ENCODE measurements around the gene CTNNBL1.

The CTNNBL1 gene

GRCh38 chr20:37821696-37822095, 127.9 kb downstream of the CTNNBL1 start:
- DNase-seq (ENCODE audit: low read depth): no peak

GRCh38 chr20:37822141-37822601, 128.3 kb downstream of the CTNNBL1 start:
- peak; percentile 92 for DNase-seq (ENCODE audit: low read depth)

GRCh38 chr20:37823296-37823980, 129.6 kb downstream of the CTNNBL1 start:
- DNase-seq (ENCODE audit: low read depth): no peak

GRCh38 chr20:37827605-37828004, 133.8 kb downstream of the CTNNBL1 start:
- no peak for DNase-seq (ENCODE audit: low read depth)

GRCh38 chr20:37828684-37829083, 134.9 kb downstream of the CTNNBL1 start:
- DNase-seq (ENCODE audit: low read depth): no peak

GRCh38 chr20:37829128-37829527, 135.3 kb downstream of the CTNNBL1 start:
- DNase-seq (ENCODE audit: low read depth): no peak

GRCh38 chr20:37833221-37833896, 139.5 kb downstream of the CTNNBL1 start:
- DNase-seq (ENCODE audit: low read depth): no peak

GRCh38 chr20:37836926-37837325, 143.1 kb downstream of the CTNNBL1 start:
- DNase-seq (ENCODE audit: low read depth): no peak

- no peak for DNase-seq (ENCODE audit: low read depth)
Measured at GRCh38 chr20:37837924-37838323, 144.1 kb downstream of the CTNNBL1 start.

GRCh38 chr20:37838769-37839431, 145.1 kb downstream of the CTNNBL1 start:
- no peak for DNase-seq (ENCODE audit: low read depth)

- no peak for DNase-seq (ENCODE audit: low read depth)
Measured at GRCh38 chr20:37839432-37839827, 145.6 kb downstream of the CTNNBL1 start.

- no peak for DNase-seq (ENCODE audit: low read depth)
Measured at GRCh38 chr20:37839955-37840354, 146.1 kb downstream of the CTNNBL1 start.

- DNase-seq (ENCODE audit: low read depth): no peak
Measured at GRCh38 chr20:37841389-37841788, 147.6 kb downstream of the CTNNBL1 start.

- no peak for DNase-seq (ENCODE audit: low read depth)
Measured at GRCh38 chr20:37841971-37842370, 148.1 kb downstream of the CTNNBL1 start.

GRCh38 chr20:37845241-37845681, 151.4 kb downstream of the CTNNBL1 start:
- DNase-seq (ENCODE audit: low read depth): no peak

GRCh38 chr20:37845878-37846277, 152.0 kb downstream of the CTNNBL1 start:
- DNase-seq (ENCODE audit: low read depth): no peak

- no peak for DNase-seq (ENCODE audit: low read depth)
Measured at GRCh38 chr20:37846573-37846972, 152.7 kb downstream of the CTNNBL1 start.

GRCh38 chr20:37848706-37849105, 154.9 kb downstream of the CTNNBL1 start:
- DNase-seq (ENCODE audit: low read depth): no peak

GRCh38 chr20:37849156-37849555, 155.3 kb downstream of the CTNNBL1 start:
- no peak for DNase-seq (ENCODE audit: low read depth)

- no peak for DNase-seq (ENCODE audit: low read depth)
Measured at GRCh38 chr20:37849566-37849965, 155.7 kb downstream of the CTNNBL1 start.

GRCh38 chr20:37850036-37850592, 156.3 kb downstream of the CTNNBL1 start:
- no peak for DNase-seq (ENCODE audit: low read depth)

GRCh38 chr20:37850724-37851355, 157.0 kb downstream of the CTNNBL1 start:
- no peak for DNase-seq (ENCODE audit: low read depth)
